Measurements from ENCODE around the gene ZDHHC22. TPM values are rescaled to one million over a fixed set of nuclear protein-coding genes. Genes with fewer than 3 reads are reported as not detected.
A peak's percentile ranks its signal among the peaks of the same experiment; 100 is the strongest.

Gene ZDHHC22
- not detected for total RNA-seq

DNA sequence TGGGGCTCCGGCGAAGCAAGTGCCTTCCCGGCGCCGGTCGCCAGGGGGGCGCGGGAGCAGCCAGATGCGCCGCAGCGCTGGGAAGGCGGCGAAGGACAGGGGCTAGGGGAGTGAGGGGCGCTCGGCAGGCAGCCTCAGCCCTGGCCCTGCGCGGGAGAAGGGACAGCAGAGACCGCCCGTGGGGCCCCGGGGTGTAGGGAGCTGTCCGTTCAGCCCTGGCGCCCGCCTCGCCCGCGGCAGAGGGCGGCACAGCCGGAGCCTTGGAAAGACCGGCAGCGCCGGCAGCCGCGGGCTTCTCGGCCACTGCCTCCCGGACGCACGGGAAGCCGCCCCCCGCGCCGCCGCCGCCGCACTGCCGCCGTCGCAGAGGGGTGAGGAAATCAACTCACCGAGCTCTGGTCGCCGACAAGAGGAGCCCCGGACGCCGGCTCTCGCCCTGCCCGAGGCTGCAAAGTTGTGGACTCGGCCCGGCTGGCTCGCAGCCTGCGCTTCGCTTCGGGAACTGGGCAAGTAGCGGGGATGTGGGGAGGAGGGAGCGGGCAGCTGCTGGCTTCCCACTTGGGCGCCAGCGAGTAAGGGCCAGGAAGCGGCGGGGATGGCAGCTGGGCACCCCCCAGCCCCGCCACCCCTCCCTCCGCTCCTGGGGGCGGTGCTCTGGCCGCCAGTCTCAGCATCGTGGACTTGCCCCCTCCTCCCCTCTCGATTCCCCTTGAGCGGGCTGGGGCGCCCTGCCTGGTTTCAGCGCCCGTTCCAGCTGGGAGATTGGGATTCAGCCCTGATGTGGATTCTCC, at the start of gene ZDHHC22:
ZDHHC22 (minus strand) TSS at position 578 of the 791 bp plus-strand sequence. CDS start 2,053 bp downstream, outside the sequence.
- peak; percentile 19 for ATAC-seq

GRCh38 chr14:77190977-77191376, 49.4 kb upstream of the ZDHHC22 start:
- no peak for ATAC-seq

GRCh38 chr14:77189479-77189878, 47.9 kb upstream of the ZDHHC22 start:
- ATAC-seq: no peak

DNA sequence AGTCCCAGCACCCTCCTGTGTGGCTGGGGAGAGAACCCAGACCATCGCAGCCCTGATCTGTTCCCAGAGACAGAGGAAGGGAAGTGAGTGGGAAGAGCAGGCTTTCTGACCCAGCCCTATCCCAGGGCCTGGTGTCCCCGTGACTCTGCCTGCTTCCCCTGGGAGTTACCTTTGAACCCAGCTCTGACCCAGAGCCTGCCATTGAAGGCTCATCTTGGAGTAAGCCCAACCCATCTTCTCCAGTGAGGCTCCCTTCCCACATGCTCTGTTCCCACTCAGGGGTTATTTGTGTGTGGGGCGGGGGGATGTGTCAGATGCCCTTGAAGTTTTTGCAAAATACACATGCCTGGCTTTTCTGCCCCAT, 46.0 kb upstream of the ZDHHC22 start:
- no peak for ATAC-seq

DNA sequence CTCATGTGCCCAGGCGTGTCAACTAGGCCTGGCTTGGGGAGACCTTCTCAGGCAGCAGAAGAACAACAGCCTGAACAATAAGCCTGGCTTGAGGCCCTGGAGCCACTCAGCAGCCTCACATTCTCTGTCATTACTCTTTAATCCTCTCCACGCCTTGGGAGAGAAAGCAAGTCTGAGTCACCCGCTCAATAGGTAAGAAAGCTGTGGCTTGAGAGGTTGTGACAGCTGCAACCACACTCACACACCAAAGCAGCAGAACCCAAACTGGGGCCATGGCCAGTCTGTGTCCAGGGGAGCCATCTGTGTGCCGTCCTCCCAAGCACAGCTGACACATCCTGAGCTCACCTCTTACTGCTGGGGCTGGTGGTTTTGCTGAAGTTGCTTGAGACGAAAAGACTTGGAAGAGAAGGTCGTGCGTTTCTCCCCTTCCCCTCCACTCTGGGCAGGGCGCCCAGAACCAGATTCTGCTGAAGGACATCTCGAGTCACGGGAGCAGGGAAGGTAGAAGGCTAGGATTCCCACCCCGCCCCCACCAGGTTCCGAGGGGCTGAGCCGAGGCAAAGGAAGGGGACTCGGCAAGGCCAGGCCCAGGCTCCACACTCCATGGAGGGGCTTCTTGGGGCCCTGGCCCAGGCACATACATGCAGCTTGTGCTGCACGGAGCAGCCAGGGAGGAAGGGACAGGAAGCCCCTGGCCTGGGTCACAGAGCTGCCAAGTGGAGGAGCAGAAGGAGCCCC, 45.5 kb upstream of the ZDHHC22 start:
- ATAC-seq: peak; percentile 93

DNA sequence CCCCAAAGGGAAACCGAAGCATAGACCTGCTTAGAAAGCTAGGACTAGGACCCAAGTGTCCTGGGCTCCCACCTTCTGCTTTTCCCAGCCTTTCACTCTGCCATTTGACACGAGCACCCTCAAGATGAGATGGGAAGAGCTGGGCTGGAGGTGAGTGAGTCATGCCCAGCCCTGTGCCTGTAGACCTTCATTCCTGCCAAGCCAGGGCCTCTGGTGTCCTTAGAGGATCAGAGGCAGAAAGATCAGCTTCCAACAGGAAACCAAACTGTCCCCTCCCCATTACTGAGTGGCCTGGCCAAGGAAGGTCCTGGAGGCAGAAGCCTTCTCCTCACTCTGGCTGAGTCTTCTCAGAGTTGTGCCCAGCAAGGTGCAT, 43.5 kb upstream of the ZDHHC22 start:
- ATAC-seq: peak; percentile 41

- ATAC-seq: peak; percentile 51
Observed at GRCh38 chr14:77184396-77185092, 43.0 kb upstream of the ZDHHC22 start.

DNA sequence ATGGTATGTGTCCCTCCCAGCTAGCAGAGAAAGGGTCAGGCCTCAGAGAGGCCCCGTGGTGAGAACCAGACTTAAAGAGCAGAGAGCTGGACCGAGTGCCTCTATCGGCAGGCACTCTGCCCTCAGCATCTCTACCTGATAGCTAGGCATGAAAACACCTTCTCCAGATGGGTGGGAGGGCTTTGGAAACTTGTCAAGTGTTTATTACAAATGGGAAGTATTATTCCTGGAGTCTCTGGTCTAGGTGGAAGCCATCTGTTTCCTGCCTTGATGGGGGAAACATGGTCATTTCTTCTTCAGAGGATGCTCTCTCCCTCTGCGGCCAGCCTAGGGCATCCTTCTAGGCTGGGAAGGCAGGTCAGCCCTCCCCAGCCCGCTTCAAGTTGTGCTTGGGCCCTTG, 42.3 kb upstream of the ZDHHC22 start:
- ATAC-seq: no peak

GRCh38 chr14:77181603-77182437, 40.2 kb upstream of the ZDHHC22 start, which contains the start of gene TMEM63C:
TMEM63C (plus strand) TSS chr14:77181798; CDS start chr14:77218814, 37,016 bp downstream.
- ATAC-seq: peak; percentile 83

DNA sequence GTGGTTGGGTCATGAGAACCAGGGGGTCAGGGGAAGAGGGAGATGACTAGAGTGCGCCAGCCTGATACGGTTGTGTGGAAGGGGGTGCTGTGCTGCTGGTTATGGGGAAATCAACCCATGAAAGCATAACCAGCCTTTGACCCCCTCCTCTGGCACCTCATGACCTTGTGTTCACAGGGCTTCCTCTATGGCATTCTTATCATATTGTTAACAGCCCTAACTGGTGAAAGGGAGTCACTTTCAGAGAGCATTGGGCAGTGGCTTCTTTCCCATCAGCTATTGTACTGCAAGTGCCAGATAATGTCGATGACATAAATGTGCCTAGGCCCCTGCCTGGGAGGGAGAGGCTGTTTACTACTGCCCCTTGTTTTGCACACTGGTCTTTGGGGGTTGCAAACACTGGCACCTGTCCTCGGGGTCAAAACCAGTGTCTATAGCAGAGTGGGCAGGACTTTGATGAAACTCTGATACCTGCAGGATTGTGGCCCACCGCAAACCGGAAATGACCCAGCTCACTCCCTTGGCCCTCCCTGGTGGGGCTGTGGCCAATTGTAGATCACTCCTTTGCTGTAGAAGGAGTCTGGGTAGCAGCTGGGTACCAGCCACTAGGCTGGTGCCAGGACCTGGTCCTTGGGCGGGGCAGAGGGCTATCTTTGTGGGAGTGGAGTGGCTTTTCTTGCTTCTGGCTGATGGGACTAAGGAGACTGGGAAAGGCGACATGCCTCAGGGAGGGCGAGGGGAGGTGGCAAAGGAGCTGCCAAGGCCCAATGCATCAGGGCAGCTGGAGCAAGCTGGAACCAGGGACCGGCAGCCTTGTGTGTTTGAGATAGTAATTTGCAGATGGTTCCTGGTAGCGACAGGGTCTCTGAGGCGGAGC, 39.4 kb upstream of the ZDHHC22 start:
- no peak for ATAC-seq

DNA sequence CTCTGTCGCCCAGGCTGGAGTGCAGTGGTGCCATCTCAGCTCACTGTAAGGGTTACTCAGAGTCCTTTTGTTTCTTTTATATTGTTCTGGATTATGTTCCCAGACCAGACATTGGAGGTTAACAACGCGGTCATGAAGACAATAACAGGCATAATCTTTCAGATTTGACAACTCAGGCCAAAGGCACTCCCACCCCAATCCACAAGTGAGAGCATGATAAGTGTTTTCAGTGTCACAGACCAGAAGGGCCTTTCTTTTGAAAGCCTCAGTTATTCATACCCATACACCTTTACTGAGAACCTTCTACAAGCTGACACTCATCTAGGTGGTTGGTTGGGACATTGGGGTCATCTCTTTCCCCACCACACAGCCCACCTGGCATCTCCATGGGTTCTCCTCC, 37.1 kb upstream of the ZDHHC22 start:
- no peak for ATAC-seq

- no peak for ATAC-seq
Observed at GRCh38 chr14:77177702-77178101, 36.1 kb upstream of the ZDHHC22 start.

DNA sequence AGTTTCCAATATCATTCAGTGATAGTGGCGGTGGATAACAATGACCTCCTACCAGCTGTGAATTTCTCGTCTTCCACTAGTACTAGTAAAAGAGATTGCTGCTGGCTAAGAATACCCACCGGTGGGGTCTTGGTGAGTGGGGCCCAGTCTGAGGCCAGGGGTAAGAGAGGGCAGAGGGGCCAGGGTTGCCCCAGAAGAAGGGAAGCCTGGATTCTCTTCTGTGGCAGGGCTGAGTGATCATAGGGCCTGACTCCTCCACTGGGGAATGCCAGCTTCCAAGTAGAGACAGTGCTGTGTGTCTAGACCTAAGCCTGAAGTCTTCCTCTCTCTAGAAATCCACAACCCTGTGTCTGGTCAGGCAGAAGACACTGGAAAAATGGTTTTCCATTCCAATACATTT, 34.3 kb upstream of the ZDHHC22 start:
- no peak for ATAC-seq

- peak; percentile 73 for ATAC-seq
Observed at GRCh38 chr14:77173911-77174617, 32.5 kb upstream of the ZDHHC22 start.

- no peak for ATAC-seq
Observed at GRCh38 chr14:77172916-77173315, 31.3 kb upstream of the ZDHHC22 start.

GRCh38 chr14:77170045-77170444, 28.5 kb upstream of the ZDHHC22 start:
- no peak for ATAC-seq

DNA sequence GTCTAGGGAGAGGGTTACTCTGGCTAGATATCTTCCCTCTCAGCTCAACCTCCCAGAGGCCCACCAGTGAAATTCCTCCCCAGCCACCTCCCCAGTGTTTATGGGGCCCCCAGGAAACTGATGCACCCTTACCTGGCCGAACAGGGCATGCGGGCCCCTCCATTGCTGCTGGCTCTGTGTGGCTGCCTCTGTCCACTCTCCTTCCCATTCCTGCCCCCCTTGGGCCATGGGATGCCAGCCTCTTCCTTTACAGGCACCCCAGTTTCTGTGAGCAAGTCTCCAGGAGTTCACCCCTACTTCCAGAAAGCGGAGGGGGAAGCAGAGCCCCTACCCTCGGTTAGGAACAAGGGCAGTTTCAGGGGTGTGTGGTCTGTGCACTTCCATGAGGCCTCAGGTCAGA, 19.4 kb upstream of the ZDHHC22 start:
- ATAC-seq: no peak

DNA sequence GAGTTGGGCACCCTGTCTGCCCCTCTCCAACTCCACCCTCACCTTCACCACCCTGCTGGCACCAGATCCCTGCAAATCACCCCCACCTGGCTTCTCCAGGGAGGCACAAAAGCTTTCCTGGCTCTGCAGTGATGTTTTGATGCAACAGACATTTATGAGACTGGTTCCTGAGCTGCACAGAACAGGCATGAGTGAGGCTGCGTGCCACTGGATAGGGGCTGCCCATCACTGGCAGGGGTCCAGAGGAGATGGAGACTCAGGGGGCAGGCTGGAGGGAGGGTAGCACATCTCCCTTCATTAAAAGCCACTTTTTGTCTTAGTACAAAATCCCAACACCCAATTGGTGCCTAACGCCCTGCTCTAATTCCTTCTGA, 17.3 kb upstream of the ZDHHC22 start:
- no peak for ATAC-seq

GRCh38 chr14:77158175-77158881, 16.7 kb upstream of the ZDHHC22 start:
- peak; percentile 84 for ATAC-seq

GRCh38 chr14:77157740-77158139, 16.1 kb upstream of the ZDHHC22 start:
- no peak for ATAC-seq

Data from esophagus mucosa (tissue), 1 donor.